HK-2 (cell line): Measurements from ENCODE around the gene SF3B5.
"Not testable (repeated sequence)": the region's sequence is repeated elsewhere in the genome, so short reads cannot be mapped to it uniquely, and the experiment has no call there.

Experiments used
- DNase-seq: peaks from one replicate; pipeline ENCODE4 v3.0.0-alpha.2; 2018; ENCODE audit not compliant: unreplicated experiment

The SF3B5 gene

DNA sequence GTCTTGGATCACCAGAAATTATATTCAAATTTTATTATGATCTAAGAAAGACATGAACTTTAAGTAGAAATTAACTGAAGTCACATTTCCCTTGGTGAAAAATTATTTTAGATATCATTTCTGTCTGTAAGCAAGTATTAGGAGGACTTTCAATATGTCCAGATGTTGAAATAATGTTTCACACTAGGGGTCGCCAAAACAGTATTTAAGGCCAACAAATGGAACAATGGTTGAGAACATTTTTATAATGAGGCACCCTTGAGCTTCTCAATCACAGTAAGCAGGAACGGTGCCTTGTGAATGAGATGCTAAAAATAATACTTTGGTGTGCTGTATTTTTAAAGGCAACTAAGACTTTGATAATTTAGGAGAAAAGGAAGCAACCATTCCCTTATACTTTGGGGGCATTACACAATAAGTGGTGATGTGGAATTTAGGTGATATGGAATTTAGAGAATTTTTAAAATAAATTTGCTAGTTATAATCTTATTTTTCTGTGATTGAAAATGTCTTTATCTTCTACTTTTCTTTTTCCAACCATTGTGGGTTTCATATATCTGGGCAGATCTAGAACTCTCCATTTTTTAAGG lies 9.6 kb upstream of the SF3B5 start:
- no peak for DNase-seq

DNA sequence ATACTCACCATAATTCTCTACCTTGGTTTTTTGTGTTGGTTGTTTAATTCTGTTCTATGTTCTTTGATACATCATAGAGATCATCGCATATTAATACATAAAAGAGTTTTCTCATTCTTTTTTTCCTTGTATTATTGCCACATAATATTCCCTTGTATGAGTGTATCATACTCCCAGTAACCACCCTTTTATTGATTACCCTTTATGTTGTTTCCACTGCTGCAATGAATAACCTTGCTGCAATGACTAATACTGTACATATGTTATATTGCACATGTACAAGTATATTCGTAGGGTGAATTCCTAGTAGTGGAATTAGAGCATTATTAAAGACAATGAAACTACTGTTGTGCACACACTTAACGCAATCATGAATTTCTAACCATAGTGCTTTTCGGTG lies 9.1 kb upstream of the SF3B5 start:
- DNase-seq, result no peak

DNA sequence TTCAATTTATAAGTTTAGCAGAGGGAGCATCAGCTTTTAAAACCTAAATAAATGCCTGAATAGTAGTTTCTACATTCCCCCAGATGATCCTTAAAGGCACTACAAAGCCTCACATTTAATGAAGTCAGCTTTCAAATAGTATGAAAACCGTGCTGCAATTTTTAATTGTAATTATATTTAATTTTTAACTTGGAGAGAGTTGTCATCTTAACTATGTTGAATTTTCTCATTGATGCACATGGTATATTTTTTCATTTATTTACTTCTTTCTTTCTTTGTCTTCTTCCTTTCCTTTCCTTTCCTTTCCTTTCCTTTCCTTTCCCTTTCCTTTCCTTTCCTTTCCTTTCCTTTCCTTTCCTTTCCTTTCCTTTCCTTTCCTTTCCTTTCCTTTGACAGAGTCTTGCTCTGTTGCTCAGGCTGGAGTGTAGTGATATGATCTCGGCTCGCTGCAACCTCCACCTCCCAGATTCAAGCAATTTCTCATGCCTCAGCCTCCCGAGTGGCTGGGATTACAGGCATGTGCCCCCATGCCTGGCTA lies 7.7 kb upstream of the SF3B5 start:
- DNase-seq, result no peak

DNA sequence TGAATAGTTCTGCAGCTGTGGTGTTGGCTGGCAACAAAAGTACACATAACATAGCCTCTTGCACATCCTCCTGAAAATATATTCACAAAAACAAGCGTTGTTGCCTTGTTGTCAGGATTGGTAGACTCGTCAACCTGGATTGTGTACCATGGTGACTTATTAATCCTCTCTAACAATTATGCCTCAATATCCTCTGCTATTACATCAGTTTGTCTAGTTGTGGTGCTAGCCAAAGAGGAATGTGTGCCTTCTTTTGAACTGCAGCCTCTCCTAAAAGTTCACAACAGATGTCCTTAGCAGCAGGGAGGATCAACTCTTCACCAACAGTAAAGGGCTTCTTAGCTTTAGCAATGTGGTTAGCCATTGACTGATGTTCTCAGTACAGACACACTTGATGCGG lies 3.6 kb upstream of the SF3B5 start:
- DNase-seq, result no peak

DNA sequence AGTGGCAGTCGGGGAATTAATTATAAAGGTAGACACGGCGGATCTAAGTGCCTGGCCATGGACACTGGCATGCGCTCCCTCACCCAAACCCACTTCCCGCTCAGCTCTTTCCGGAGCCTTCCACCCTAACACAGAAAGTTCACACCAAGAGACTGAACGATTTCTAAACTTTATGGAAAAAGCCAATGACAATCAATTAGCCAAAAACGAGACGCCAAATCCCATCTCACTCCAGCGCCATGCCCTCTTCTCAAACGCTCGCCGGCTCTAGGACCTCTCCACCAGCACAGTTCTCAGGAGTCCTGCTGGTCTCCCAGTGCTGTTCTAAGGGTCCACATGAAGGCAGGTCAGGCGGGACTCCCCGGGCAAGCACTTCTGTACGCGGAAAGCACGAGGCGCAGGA lies 641 bp downstream of the SF3B5 start:
- DNase-seq, result no peak

DNA sequence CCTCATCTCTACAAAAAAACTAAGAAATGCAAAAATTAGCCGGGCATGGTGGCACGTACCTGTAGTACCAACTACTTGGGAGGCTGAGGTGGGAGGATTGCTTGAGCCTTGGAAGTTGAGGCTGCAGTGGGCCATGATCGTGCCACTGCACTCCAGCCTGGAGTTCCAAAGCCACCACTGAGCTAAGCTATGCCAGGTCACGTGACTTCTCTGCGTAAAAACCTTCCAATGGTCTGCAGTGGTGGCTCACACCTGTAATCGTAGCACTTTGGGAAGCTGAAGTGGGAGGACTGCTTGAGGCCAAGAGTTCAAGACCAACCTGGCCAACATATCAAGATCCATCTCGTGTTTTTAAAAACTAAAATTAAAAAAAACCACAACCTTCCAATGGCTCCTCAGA lies 1.7 kb downstream of the SF3B5 start:
- DNase-seq, result no peak

DNA sequence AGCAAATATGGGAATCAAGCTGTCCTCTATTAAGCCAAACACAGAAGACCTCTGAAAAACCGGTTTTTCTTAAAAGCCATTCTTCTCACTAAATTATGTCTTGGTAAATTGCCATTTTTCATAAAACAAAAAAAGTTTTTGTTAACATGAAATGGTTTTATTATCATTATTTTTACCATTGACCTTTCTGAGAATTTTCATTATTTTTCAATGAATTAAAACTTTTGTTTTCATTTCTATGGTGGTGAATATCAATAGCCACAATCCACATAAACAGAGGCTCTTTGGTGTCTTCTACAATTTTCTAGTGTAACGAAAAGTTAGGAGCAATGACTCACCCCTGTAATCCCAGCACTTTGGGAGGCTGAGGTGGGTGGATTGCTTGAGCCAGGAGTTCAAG lies 2.1 kb downstream of the SF3B5 start:
- no peak for DNase-seq

DNA sequence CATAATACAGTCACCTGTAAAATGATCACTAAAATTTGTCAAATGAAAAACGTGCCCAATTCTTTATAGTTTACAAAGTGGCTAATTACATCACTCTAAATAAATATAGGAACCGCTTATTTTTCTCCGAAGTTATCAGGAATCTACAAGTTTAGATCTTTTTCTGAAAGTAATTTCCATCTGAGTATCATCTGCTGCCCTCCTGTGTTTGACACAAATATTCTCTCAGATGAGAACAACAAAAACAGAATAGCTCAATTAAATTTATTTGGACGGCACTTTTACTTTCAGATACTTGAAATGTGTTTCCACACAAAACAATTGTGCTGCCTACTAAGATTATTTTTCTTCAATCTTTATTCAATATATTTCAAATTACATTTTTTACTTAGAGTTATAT lies 5.0 kb downstream of the SF3B5 start:
- no peak for DNase-seq

DNA sequence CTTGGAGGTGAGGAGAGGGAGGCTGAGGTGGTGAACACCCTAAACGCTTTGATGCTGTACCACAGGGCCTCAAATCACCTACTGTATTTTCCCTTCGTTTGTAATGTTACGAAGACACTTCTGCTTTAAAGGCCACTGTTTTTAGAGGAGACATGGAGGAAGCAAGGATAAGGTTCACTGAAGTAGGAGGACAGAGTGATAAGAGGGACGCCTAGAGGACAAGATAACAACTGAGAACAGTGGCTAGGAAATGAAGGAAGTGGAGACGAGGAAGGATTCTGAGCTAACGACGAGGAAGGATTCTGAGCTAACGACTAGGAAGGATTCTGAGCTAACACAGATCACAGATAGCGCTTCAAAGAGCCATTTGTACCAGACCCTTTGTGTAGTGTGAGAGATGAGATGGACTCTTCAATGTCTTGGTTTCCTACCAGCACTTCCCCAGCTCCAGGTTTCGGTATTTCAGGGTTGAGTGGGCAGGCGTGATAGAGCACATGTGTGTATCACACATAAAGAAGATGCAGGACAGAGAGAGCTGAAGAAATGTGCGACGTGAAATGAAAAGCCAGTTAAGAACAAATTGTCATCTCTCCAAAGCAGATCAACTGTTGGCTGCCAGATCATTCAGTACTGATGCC lies 7.5 kb downstream of the SF3B5 start:
- no peak for DNase-seq

DNA sequence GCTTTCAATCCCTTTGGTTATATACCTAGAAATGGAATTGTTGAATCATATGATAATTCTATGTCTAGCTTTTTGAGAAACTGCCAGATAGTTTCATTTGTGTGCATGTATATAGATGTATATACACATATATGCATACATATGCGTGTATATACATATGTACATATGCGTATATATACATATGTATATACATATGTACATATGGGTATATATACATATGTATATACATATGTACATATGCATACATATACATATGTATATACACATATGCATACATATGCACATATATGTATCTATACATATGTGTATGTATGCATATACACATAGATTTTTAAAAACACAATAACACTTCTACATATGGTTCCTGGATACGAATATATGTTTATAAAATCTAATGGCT lies 8.4 kb downstream of the SF3B5 start:
- no peak for DNase-seq

DNA sequence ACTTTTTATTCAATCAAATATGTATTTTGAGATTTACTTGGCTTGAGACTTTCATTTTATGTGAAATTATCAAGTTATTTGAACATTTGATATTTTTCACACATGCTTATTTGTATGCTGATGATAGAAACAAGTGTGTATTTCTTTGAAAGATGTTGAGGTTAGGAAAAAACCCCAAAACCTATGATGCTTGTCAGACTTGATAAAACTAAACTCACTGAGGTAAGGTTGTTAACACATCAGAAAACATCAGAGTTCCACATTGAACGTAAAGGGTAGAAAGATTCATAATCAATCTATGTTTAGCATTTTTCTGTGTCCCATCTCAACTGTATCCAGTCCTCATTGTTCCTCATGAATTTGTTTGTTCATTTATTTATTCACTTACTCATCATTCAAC lies 12.2 kb downstream of the SF3B5 start:
- DNase-seq, result no peak

DNA sequence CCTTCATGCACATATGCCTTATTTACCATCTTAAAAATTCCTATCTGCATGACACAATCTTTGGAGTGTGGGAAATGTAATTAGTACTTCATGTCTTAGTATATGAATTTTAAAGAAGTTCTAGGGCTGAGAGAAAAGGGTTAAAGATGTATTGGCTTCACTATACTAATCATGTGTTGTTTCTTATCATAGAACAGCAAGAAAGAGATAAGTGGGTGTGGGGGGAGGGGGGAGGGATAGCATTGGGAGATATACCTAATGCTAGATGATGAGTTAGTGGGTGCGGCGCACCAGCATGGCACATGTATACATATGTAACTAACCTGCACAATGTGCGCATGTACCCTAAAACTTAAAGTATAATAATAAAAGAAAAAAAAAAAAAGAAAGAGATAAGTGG lies 13.0 kb downstream of the SF3B5 start:
- DNase-seq, result not testable (repeated sequence)

DNA sequence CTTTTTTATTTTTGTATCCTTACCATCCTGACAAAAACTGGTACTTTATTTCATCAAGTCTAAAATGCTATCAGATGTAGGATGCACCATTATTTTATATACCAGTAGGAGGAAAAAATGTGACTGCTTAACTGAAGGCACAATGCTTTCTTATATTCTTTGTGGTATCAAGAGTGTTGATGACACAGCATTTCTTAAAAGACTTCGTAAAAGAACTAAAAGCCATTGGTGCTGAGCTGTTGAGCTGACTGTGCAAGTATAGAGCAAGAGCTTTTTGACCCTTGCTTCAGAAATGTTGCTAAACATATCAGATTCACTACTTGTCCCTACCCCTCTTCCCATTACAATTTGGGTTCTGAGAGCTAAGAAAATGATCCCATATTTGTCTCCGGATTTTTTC lies 17.5 kb downstream of the SF3B5 start:
- DNase-seq, result no peak

DNA sequence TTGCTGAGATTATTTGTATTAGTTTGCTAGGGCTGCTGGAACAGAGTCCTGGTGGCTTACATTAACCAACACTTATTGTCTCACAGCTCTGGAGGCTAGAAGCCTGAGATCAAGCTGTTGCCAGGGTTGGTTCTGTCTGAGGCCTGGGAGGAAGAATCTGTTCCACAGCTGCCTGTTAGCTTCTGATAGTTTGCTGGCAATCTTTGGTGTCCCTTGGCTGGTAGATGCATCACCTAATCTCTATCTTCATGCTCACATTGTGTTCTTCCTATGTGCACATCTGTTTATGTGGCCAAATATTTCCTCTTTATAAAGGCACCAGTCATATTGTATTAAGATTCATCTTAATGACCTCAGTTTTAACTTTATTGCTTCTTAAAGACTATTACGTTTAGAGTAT lies 19.5 kb downstream of the SF3B5 start:
- DNase-seq, result no peak

DNA sequence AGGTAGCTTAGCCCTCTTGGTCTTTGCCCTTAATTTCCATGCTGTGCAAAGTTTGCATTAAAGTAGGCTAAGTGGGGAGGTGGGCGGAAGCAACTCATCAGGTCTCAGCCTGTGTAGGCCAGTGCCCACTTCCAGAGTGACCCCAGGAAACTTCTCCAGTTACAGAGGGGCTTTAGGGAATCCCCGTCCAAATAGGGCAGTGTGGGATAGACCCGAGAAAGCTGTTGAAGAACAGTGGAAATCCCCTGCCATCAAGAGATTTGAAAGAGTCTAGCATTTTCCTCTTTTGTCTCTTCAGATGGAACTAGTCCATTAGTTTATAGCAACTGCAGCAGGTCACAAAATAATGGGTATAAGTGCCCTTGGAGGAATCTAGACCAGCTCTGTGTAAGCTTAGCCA lies 20.2 kb downstream of the SF3B5 start:
- DNase-seq, result no peak

DNA sequence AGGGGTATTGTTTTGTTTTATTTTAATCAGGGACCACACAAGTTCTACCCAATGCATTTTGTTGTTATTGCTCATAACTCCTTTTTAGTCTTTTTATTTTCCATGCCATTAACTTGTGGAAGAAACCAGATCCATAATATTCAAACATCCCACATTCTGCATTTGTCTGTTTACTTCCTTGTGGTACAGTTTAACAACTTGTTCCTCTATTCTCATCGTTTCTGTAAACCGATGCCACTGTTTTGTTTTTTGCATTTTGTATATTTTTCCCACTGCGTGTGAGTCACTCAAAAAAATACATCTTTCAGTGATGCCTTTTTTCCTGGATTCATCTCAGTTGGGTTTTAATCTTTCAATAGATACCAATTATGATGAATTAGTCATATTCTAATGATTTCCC lies 22.3 kb downstream of the SF3B5 start:
- no peak for DNase-seq

DNA sequence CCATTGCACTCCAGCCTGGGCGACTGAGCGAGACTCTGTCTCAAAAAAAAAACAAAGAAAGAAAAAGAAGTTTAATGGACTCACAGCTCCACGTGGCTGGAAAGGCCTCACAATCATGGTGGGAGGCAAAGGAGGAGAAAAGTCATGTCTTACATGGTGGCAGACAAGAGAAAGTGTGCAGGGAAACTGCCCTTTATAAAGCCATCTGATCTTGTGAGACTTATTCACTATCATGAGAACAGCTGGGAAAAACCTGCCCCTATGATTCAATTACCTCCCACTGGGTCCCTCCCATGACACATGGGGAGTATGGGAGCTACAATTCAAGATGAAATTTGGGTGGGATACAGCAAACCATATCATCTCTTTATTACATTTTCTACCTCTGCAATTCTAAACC lies 25.9 kb downstream of the SF3B5 start:
- DNase-seq, result no peak

DNA sequence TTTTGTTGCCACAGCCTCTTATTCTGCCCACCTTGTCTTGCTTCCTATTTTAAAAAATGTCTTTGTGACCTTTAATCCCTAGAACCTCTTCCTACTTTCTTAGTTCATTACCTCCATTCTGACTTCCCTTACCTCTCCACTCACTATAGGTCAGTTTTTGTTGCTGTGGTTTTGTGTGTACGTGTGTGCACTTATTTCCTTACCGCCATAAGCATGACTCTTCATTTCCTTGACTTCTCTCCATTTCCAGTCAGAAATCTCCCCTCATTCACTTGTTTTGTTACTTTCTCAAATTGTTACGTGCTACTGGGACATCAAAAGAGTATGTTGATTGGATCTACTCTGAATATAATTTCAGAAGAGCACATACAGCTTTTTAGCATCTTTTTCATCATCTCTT lies 26.6 kb downstream of the SF3B5 start:
- DNase-seq, result no peak

DNA sequence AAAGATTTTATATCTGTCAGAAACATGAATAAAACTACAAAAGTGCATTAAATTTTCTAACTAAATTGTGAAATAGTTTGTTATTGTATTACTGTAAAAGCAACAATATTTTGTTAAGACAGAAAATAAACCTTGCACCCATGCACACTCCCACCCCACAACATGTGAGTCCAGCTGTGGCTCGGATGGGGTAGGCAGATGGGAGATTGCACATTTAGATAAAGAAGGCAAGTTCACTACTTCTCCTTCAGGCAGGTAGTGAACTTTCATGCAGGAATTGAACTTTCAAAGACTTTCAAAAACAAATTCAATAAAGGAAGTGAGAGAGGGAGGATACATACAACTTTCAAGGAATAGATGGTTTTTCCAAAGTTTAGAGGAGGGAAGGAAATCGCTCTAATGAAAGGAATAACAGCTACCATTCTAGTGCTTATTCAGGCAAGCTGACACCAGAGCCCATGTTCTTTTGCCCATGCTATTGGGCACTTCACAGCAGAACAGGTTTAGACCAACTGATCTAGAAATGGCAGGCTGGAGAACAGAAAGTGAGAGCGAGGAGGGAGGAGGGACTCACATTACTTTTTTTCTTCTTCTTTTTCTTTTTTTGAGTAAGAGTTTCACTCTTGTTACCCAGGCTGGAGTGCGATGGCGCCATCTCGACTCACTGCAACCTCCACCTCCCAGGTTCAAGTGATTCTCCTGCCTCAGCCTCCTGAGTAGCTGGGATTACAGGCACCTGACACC lies 28.5 kb downstream of the SF3B5 start:
- DNase-seq, result no peak

DNA sequence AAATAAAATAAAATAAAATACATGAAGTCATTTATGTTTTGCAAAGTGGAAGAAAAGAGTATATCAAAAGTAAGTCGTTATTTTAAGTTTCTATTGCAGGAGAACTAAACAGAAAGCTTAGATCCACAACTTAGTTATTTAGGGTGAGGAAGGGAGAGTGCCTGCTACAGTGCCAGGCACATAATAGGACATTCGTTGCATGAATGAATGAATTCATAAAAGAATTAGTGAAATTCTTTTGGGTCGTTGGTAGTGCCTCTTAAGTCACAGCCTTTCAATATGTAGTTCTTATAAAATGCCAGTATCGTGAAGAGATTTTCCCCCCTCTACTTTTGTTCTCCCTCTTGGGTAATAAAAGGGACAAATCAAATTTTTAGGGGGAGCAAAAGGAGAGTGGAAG lies 29.1 kb downstream of the SF3B5 start:
- DNase-seq, result no peak

DNA sequence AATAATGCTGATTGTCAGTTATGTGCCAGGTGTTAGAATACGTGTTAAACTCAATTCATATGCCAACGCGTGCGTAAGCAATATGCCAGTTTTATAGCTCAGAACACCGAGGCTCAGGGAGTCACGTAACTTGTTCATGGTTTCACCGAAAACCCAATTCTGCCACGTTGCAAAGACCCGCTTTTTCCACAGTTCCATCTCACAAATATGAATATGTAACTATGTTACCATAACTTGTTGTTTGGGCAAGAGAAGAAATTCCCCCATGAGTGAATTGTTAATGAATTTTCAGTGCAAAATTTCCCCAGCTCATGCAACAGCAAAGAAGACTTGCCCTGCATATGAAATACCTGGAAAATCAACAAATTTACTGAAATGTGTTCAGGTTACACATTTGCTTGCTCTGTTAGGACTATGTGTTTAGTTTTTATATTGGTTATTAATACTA lies 30.1 kb downstream of the SF3B5 start:
- DNase-seq, result no peak

DNA sequence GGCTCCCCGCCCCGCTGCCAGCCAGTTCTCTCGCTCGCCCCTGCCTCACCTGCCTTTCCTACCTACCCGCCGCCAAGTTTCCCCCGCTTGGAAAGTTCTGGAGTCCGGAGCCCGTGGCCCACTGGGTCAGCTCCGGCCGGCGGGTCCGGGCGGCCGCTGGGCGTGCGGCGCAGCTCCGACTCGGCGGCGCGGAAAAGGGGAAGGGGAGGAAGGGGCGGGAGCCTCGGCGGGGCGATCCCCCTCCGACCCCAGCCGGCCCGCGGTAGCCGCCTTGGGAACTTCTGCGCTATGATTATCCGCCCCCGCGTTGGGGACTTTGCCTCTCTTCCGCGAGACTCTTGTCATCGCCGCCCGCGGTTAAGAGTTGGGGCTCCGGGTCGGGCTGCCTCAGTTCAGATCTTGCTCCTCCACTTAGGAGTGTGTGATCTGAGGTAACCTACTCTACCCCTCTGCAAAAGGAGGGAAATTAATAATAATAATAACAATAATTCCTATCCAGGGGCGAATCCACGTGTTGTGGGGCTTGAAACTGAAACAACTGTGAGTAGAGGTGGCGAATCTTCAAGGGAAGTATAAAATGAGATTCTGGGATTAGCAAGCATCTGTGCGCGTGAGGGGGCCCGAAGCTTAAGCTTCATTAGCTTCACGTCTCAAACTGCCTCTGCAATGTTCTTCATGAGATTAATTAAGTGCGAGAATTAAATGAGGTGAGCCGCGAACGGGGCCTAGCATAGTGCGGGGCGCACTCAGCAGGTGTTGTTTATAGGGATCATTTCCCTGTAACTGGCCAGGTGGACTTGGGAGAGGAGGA lies 30.8 kb downstream of the SF3B5 start:
- DNase-seq, result peak; percentile 18
